GM21737 (cell line): ENCODE results near the gene TOMM7.
"Not testable (repeated sequence)": the region's sequence is repeated elsewhere in the genome, so short reads cannot be mapped to it uniquely, and the experiment has no call there.

Experiments used
- ATAC-seq: cut with Tn5 transposase; IDR thresholded peaks from one replicate; pipeline ENCODE4 v1.9.1; 2021; ENCODE audit warnings: mild to moderate bottlenecking, moderate library complexity; ENCODE audit not compliant: unreplicated experiment

The TOMM7 gene

GRCh38 chr7:22854158-22855048 lies 31.8 kb upstream of the TOMM7 start:
- ATAC-seq = peak; percentile 92

- peak; percentile 18 for ATAC-seq
Measured at GRCh38 chr7:22853674-22854157, 31.1 kb upstream of the TOMM7 start.

GRCh38 chr7:22853138-22853537 lies 30.5 kb upstream of the TOMM7 start:
- no peak for ATAC-seq

GRCh38 chr7:22851145-22851544 lies 28.5 kb upstream of the TOMM7 start:
- ATAC-seq = no peak

GRCh38 chr7:22850394-22850793 lies 27.7 kb upstream of the TOMM7 start:
- ATAC-seq = not testable (repeated sequence)

- ATAC-seq = no peak
Measured at GRCh38 chr7:22849662-22850061, 27.0 kb upstream of the TOMM7 start.

- ATAC-seq = no peak
Measured at GRCh38 chr7:22849172-22849571, 26.5 kb upstream of the TOMM7 start.

- ATAC-seq = no peak
Measured at GRCh38 chr7:22846961-22847360, 24.3 kb upstream of the TOMM7 start.

GRCh38 chr7:22845221-22845834 lies 22.7 kb upstream of the TOMM7 start:
- ATAC-seq = no peak

- ATAC-seq = no peak
Measured at GRCh38 chr7:22843681-22844309, 21.1 kb upstream of the TOMM7 start.

GRCh38 chr7:22842973-22843372 lies 20.3 kb upstream of the TOMM7 start:
- no peak for ATAC-seq

GRCh38 chr7:22842383-22842941 lies 19.8 kb upstream of the TOMM7 start:
- no peak for ATAC-seq

GRCh38 chr7:22841954-22842353 lies 19.3 kb upstream of the TOMM7 start:
- ATAC-seq = no peak

- no peak for ATAC-seq
Measured at GRCh38 chr7:22837308-22837707, 14.7 kb upstream of the TOMM7 start.

GRCh38 chr7:22836506-22836905 lies 13.9 kb upstream of the TOMM7 start:
- ATAC-seq = not testable (repeated sequence)

GRCh38 chr7:22833957-22834356 lies 11.3 kb upstream of the TOMM7 start:
- ATAC-seq = no peak

- ATAC-seq = no peak
Measured at GRCh38 chr7:22833113-22833855, 10.6 kb upstream of the TOMM7 start.

GRCh38 chr7:22832401-22832800 lies 9.8 kb upstream of the TOMM7 start:
- no peak for ATAC-seq

- no peak for ATAC-seq
Measured at GRCh38 chr7:22831602-22832305, 9.1 kb upstream of the TOMM7 start.

GRCh38 chr7:22827563-22827962 lies 4.9 kb upstream of the TOMM7 start:
- no peak for ATAC-seq
